GM19468 (cell line): ENCODE results near the gene AKAP9.
"Not testable (repeated sequence)": the region's sequence is repeated elsewhere in the genome, so short reads cannot be mapped to it uniquely, and the experiment has no call there.

Source experiments
- ATAC-seq: cut with Tn5 transposase; IDR thresholded peaks from one replicate; pipeline ENCODE4 v1.9.1; 2021; ENCODE audit warnings: mild to moderate bottlenecking, moderate library complexity, moderate number of reproducible peaks; ENCODE audit not compliant: unreplicated experiment; ENCODE audit errors: extremely low read depth

Gene AKAP9

GRCh38 chr7:91999631-92000565 lies 59.2 kb downstream of the AKAP9 start:
- ATAC-seq = no peak

DNA sequence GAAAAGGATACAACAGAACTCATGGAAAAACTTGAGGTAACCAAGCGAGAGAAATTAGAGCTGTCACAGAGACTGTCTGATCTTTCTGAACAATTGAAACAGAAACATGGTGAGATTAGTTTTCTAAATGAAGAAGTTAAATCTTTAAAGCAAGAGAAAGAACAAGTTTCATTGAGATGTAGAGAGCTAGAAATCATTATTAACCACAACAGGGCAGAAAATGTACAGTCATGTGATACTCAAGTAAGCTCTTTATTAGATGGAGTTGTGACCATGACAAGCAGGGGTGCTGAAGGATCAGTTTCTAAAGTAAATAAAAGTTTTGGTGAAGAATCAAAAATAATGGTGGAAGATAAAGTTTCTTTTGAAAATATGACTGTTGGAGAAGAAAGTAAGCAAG lies 62.1 kb downstream of the AKAP9 start:
- ATAC-seq = peak; percentile 46

DNA sequence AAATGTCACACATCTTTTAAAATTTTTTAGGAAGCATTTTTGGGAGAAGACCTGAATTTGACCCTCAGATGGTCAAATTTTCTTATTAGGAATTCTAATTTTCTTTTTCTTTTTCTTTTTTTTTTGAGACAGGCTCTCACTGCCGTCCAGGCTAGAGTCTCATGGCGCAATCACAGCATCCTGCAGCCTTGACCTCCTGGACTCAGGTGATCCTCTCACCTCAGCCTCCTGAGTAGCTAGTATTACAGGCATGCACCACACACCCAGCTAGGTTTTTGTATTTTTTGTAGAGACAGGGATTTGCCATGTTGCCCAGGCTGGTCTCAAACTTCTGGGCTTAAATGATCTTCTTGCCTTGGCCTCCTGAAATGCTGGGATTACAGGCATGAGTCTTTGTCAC lies 65.4 kb downstream of the AKAP9 start:
- ATAC-seq = no peak

DNA sequence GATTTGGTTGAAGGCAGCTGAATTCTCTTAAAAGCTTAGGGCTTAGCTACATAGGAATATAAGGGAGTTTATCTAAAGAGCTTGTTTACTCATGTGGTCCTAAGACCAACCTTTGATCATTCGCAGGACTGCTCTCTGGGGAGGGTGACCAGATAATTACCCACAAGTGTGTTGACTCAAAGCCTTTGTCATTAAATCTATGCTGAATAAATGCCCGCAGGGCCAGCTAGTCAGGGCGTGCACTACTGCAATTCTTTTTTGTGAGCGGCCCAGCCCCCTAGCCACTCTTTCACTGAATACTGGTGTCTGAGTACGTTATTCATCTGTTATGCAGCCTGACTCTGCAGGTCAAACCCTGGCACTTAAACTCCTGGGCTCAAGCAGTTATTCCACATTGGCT lies 69.6 kb downstream of the AKAP9 start:
- no peak for ATAC-seq

DNA sequence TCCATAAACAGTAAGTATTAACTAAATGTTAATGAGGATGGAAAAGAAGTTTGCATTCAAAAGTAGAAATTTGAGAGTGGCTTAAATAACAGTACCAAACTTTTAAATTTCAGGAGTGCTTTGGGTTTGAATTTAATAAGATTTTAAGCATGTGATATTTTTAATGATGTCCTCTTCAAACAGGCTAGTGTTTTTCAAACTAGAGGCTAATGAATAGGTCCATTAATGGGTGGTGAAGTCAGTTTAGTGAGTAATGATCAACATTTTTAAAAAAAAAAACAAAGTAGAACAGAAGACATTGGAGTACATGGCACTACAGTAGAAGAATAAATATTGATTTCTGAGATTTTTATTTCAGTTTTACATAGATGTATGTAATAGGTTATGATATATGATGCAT lies 72.9 kb downstream of the AKAP9 start:
- no peak for ATAC-seq

DNA sequence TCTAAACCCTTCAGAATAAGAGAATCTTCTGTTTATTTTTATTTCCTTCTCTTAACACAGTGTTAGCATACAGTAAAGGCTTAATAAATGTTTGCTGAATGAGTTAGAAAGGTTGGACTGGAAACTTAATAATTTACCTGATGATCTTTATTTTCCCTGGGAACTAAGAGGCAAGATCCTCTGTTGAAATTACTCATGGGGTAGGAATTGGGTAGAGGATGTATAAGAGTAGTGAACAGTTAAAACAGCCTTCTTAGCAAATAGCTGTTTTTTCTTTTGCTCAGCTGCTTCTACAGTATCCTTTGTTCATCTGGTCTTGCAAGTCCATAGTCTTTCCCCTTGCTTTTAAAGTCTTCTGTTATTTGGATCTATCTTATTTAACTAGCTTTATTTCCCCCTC lies 80.0 kb downstream of the AKAP9 start:
- ATAC-seq = no peak

DNA sequence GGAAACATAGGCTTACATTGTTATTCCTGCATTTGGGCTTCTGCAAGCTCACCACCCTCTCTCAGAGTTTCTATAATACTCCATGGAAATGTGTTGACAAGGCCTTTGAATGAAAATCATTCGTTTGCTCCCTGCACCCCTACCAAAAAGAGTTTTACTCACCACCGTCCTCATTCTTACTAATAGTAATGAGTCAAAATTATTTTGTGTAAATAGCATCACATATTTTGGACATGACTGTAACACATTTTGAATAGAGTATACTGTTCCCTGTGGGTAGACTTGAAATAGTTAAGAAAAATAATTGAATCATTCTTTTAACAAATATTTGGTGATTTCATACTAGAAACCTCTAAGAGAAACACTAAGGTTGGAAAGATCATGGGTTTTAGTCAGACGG lies 84.6 kb downstream of the AKAP9 start:
- no peak for ATAC-seq

DNA sequence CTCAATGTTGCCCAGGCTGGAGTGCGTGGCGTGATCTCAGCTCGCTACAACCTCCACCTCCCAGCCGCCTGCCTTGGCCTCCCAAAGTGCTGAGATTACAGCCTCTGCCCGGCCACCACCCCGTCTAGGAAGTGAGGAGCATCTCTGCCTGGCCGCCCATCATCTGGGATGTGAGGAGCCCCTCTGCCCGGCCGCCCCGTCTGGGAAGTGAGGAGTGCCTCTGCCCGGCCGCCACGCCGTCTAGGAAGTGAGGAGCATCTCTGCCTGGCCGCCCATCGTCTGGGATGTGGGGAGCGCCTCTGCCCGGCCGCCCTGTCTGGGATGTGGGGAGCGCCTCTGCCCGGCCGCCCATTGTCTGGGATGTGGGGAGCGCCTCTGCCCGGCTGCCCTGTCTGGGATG lies 86.0 kb downstream of the AKAP9 start:
- ATAC-seq = not testable (repeated sequence)

- not testable (repeated sequence) for ATAC-seq
Measured at GRCh38 chr7:92027128-92027527, 86.5 kb downstream of the AKAP9 start.

DNA sequence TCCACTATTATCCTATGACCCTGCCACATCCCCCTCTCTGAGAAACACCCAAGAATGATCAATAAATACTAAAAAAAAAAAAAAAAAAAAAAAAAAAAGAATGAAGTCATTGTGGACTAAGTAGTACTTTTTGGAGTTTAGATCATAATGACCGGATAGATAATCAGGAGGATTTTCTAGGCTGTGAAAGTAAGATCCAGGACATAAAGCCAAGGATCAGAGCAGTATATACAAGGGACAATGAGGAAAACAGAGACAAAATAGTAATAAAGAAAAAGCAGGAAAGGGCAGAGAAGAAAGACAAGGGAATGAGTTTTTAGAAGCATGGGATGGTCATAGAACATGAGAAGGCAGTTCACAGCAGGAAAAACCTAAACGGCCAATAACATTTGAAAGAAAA lies 87.6 kb downstream of the AKAP9 start:
- ATAC-seq = no peak

GRCh38 chr7:92028686-92029085 lies 88.0 kb downstream of the AKAP9 start:
- no peak for ATAC-seq

GRCh38 chr7:92034116-92034515 lies 93.5 kb downstream of the AKAP9 start:
- no peak for ATAC-seq

DNA sequence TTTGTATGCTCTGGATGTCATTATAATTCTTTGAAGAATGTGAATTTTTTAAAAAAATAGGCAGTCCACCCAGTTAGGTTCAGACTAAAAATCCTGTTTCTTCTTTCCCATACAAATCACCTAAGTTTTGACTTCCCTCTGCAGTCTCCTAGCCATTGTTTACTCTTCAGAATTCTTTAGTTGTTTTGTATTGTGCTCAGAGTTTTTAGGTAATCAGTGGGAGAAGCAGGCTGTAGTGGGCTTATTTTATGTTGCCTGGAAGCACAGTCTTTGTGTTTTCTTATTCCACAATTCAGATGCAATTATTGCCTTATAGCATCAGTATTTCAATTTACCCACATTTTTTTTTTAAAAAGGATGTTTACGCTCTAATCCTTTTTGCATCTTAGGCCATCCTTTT lies 94.9 kb downstream of the AKAP9 start:
- no peak for ATAC-seq

DNA sequence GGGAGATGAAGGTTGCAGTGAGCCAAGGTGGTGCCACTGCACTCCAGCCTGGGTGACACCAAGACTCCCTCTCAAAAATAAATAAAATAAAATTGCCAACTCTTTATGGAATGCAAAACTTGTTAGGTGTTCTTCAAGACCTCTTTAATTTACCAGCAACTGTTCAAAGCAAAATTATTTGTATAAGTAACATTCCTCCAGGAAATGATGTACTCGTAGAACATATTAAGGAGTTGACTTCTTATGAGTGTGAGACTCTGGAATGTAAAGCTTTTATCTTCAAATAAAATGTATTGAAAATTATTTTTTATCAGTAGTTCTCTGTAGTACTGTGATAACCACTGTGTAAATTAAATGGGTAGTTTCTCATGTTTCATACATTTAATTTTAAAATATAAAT lies 99.2 kb downstream of the AKAP9 start:
- no peak for ATAC-seq

DNA sequence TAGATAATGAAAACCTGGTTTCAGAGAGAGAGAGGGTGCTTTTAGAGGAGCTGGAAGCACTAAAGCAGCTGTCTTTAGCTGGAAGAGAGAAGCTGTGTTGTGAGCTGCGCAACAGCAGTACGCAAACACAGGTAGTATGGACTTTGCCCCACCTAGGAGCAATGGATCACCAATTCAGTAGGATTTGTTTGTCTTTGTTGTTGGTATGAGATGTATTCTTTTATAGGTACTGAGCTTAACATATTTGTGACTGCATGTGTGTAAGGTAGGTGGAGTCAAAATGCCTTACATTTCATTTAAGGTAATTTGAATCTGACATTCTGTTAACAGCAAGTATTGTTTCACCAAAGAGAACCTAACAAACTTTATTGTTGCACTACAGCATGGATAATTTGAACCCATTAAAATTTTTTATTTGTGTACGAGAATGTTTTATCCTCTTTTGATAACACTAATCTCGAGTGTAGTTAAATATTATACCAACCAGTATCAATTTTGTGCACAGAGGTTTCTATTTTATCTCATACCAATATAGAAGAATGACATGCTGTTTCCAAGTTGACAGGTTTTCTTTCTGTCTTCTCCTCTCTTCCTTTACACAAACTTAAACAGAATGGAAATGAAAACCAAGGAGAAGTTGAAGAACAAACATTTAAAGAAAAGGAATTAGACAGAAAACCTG lies 101.5 kb downstream of the AKAP9 start:
- no peak for ATAC-seq

GRCh38 chr7:92043098-92043497 lies 102.4 kb downstream of the AKAP9 start:
- ATAC-seq = no peak

- no peak for ATAC-seq
Measured at GRCh38 chr7:92043637-92044036, 103.0 kb downstream of the AKAP9 start.

DNA sequence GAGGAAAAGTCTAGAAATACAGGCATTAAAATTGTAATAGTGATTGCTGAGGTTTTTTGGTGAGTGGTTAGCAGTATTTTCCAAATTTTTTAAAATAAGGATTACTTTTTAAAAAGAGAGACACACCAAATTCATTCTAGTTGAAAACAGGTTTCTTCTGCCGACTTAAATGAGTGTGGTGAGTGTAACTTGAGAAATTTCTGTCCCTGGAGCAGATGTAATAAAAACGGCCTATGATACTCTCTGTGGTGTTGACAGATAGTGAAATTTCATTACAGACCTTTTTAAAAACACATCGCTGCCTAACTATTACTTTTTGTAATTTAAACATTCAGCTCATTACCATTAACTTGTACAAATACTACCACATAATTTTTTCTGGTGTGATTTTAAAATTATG lies 103.5 kb downstream of the AKAP9 start:
- ATAC-seq = no peak

DNA sequence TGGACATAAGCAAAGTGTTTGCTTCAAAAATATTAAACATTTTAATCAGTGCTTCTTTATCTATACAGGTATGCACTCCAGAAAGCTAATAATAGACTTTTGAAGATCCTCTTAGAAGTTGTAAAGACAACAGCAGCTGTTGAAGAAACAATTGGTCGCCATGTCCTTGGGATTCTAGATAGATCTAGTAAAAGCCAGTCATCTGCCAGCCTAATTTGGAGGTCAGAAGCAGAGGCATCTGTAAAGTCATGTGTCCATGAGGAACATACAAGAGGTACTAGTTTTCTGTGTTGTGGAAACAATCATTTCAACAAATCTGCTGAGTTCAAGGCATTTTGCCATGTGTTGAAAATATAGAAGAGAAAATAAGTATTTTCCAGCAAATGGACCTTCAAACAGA lies 104.3 kb downstream of the AKAP9 start:
- ATAC-seq = no peak

DNA sequence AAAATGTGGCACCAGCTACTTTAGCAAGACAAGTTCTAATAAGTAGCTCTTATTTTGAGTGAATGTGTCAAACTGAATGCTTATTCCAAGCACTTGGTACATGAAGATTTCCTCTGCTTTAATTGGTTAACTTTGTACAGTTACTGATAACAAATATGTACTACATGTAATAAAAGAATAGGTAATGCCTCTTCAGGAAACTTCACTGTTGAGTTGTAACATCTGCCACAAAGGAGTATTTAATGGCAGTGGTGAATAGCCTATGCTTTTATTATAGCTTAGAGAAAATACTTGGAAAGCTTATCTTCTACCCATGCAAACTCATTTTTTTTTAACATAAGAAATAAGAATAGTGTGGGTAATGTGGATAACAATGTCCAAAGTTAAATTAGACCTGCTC lies 111.0 kb downstream of the AKAP9 start:
- ATAC-seq = no peak

DNA sequence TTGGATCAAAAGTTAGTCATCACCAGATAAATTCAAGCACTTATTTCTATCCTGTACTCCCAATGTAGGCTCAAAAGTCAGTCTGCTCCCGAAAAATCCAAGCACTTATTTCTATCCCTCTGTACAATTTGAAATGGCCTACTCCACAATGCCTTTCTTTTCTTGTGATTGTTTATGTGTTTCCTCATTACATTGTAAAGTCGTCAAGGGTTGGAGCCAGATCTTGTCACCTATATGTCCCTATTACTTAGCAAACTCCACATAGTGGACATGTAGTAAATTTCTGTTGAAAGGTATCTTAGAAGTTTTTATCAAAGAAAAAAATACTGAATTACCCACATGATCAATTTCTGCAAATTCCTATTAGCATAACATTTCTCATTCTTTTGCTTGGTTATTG lies 111.5 kb downstream of the AKAP9 start:
- ATAC-seq = no peak

GRCh38 chr7:92052684-92053083 lies 112.0 kb downstream of the AKAP9 start:
- no peak for ATAC-seq
